Central memory CD8-positive, alpha-beta T cell (primary cell): ENCODE results near the gene KLF15.
A peak's percentile ranks its signal among the peaks of the same experiment; 100 is the strongest.
"Not testable (repeated sequence)": the region's sequence is repeated elsewhere in the genome, so short reads cannot be mapped to it uniquely, and the experiment has no call there.

Experiments used
- ATAC-seq: fragments of 150-1000 bp; cut with Tn5 transposase; replicated peaks from 2 replicates; pipeline ENCODE4 v1.10.0; 2022; ENCODE audit warnings: mild to moderate bottlenecking, moderate FRiP score, moderate number of reproducible peaks; ENCODE audit not compliant: poor library complexity, severe bottlenecking; ENCODE audit errors: extremely low read depth
- DNase-seq, 2 donors: peaks; one replicate each; pipeline ENCODE4 v3.0.0; 2021; ENCODE audit warnings: low spot score in 2 of 2
- H3K27ac Mint-ChIP-seq: one replicate; pipeline ENCODE4 v1.8.0; 2022; ENCODE audit warnings: low read depth, mild to moderate bottlenecking, moderate library complexity, mixed read lengths
- H3K27me3 Mint-ChIP-seq: one replicate; pipeline ENCODE4 v1.8.0; 2022; ENCODE audit warnings: mixed read lengths
- H3K36me3 Mint-ChIP-seq: one replicate; pipeline ENCODE4 v1.8.0; 2022; ENCODE audit warnings: mild to moderate bottlenecking, moderate library complexity, mixed read lengths; ENCODE audit not compliant: insufficient read depth
- H3K4me1 Mint-ChIP-seq: one replicate; pipeline ENCODE4 v1.8.0; 2022; ENCODE audit warnings: mixed read lengths
- H3K4me3 Mint-ChIP-seq: one replicate; pipeline ENCODE4 v1.8.0; 2022; ENCODE audit warnings: mild to moderate bottlenecking, moderate library complexity, mixed read lengths
- H3K9me3 Mint-ChIP-seq: one replicate; pipeline ENCODE4 v1.8.0; 2022; ENCODE audit warnings: mixed read lengths

The KLF15 gene

GRCh38 chr3:126331812-126332336 is 25.3 kb downstream of the KLF15 start:
- not testable (repeated sequence) for H3K4me3 Mint-ChIP-seq, ATAC-seq, H3K4me1 Mint-ChIP-seq, H3K27ac Mint-ChIP-seq, H3K36me3 Mint-ChIP-seq, DNase-seq, H3K9me3 Mint-ChIP-seq
- H3K27me3 Mint-ChIP-seq, result peaks cover 47% of the 10 kb centered on the region

- no peak overlapping the region for H3K27ac Mint-ChIP-seq
- H3K4me3 Mint-ChIP-seq, result no peak overlapping the region
- peaks cover 56% of the 10 kb centered on the region for H3K27me3 Mint-ChIP-seq
- H3K36me3 Mint-ChIP-seq, result no peaks in the 10 kb centered on the region
- peaks cover 12% of the 10 kb centered on the region for H3K9me3 Mint-ChIP-seq
- DNase-seq (no peak), ATAC-seq (no peak)
- no peaks in the 10 kb centered on the region for H3K4me1 Mint-ChIP-seq
Measured at GRCh38 chr3:126329927-126330725, 27.1 kb downstream of the KLF15 start.

GRCh38 chr3:126326629-126327028 is 30.6 kb downstream of the KLF15 start:
- no peak overlapping the region for H3K4me3 Mint-ChIP-seq

GRCh38 chr3:126322181-126322967 is 34.8 kb downstream of the KLF15 start:
- H3K4me3 Mint-ChIP-seq, result no peak overlapping the region
- no peak overlapping the region for H3K27ac Mint-ChIP-seq
- no peaks in the 10 kb centered on the region for H3K4me1 Mint-ChIP-seq
- H3K9me3 Mint-ChIP-seq, result peaks cover 5% of the 10 kb centered on the region
- peaks cover 35% of the 10 kb centered on the region for H3K27me3 Mint-ChIP-seq
- H3K36me3 Mint-ChIP-seq, result no peaks in the 10 kb centered on the region
- DNase-seq, result no peak
- no peak for ATAC-seq

More at GRCh38 chr3:126326629-126327028, 30.6 kb downstream of the KLF15 start:
- no peaks in the 10 kb centered on the region for H3K4me1 Mint-ChIP-seq
- DNase-seq, result no peak
- ATAC-seq, result no peak
- H3K27ac Mint-ChIP-seq, result no peak overlapping the region
- peaks cover 66% of the 10 kb centered on the region for H3K27me3 Mint-ChIP-seq
- H3K36me3 Mint-ChIP-seq, result no peaks in the 10 kb centered on the region
- H3K9me3 Mint-ChIP-seq, result peaks cover 12% of the 10 kb centered on the region

GRCh38 chr3:126321490-126321889 is 35.7 kb downstream of the KLF15 start:
- Mint-ChIP-seq H3K9me3 (peaks cover 3% of the 10 kb centered on the region), H3K4me1 (no peaks in the 10 kb centered on the region), H3K27ac (no peak overlapping the region), H3K36me3 (no peaks in the 10 kb centered on the region), H3K4me3 (no peak overlapping the region), H3K27me3 (peaks cover 28% of the 10 kb centered on the region)
- DNase-seq, result peak in 1 of 2 donors; percentile 2
- ATAC-seq, result no peak

- H3K4me3 Mint-ChIP-seq, result no peak overlapping the region
- no peak overlapping the region for H3K27ac Mint-ChIP-seq
- ATAC-seq (no peak), DNase-seq (peak; percentile 6 to 10)
- no peaks in the 10 kb centered on the region for H3K36me3 Mint-ChIP-seq
- no peaks in the 10 kb centered on the region for H3K4me1 Mint-ChIP-seq
- H3K9me3 Mint-ChIP-seq, result no peaks in the 10 kb centered on the region
- peaks cover 28% of the 10 kb centered on the region for H3K27me3 Mint-ChIP-seq
Measured at GRCh38 chr3:126320517-126321293, 36.5 kb downstream of the KLF15 start.

- DNase-seq, result peak in 1 of 2 donors; percentile 9
- Mint-ChIP-seq H3K9me3 (no peaks in the 10 kb centered on the region), H3K4me1 (no peaks in the 10 kb centered on the region), H3K36me3 (no peaks in the 10 kb centered on the region), H3K4me3 (no peak overlapping the region), H3K27ac (no peak overlapping the region), H3K27me3 (peaks cover 37% of the 10 kb centered on the region)
- ATAC-seq, result no peak
Measured at GRCh38 chr3:126319701-126320295, 37.4 kb downstream of the KLF15 start.

- H3K4me1 Mint-ChIP-seq, result no peaks in the 10 kb centered on the region
- H3K4me3 Mint-ChIP-seq, result no peak overlapping the region
- no peaks in the 10 kb centered on the region for H3K9me3 Mint-ChIP-seq
- peaks cover 33% of the 10 kb centered on the region for H3K27me3 Mint-ChIP-seq
- no peak overlapping the region for H3K27ac Mint-ChIP-seq
- no peaks in the 10 kb centered on the region for H3K36me3 Mint-ChIP-seq
- ATAC-seq, result no peak
- peak; percentile 5 to 6 for DNase-seq
Measured at GRCh38 chr3:126317029-126317996, 39.9 kb downstream of the KLF15 start.

- peak; percentile 2 to 5 for DNase-seq
- Mint-ChIP-seq H3K9me3 (no peaks in the 10 kb centered on the region), H3K36me3 (no peaks in the 10 kb centered on the region), H3K27me3 (peaks cover 27% of the 10 kb centered on the region), H3K4me1 (no peaks in the 10 kb centered on the region), H3K27ac (no peak overlapping the region), H3K4me3 (no peak overlapping the region)
- no peak for ATAC-seq
Measured at GRCh38 chr3:126316501-126316939, 40.7 kb downstream of the KLF15 start.

GRCh38 chr3:126316031-126316461 is 41.2 kb downstream of the KLF15 start:
- peaks cover 29% of the 10 kb centered on the region for H3K27me3 Mint-ChIP-seq

More at GRCh38 chr3:126316031-126316461, 41.2 kb downstream of the KLF15 start:
- no peak for DNase-seq
- Mint-ChIP-seq H3K4me3 (no peak overlapping the region), H3K4me1 (no peaks in the 10 kb centered on the region), H3K9me3 (no peaks in the 10 kb centered on the region), H3K27ac (no peak overlapping the region), H3K36me3 (no peaks in the 10 kb centered on the region)
- no peak for ATAC-seq
